GM18951 (cell line): ENCODE data around the gene PHTF2.

ENCODE experiments used
- POLR2A ChIP-seq: IDR thresholded peaks from 4 replicates; pipeline ENCODE4 v1.6.1; 2011; ENCODE audit warnings: mild to moderate bottlenecking; ENCODE audit not compliant: insufficient read length, insufficient read depth; ENCODE audit errors: extremely low read depth
- in situ Hi-C: fragments of 300-500 bp; cut with MboI; formaldehyde crosslinking; loops from one replicate; pipeline ENCODE4 v1.12.0; 2022; ENCODE audit warnings: low sequenced_read_pairs, mixed read lengths, inconsistent platforms; ENCODE audit not compliant: unreplicated experiment

PHTF2 gene

GRCh38 chr7:77885155-77885554, 86.6 kb downstream of the PHTF2 start:
- in situ Hi-C loops: no loop called here
- TF ChIP-seq POLR2A: no peak

- no peak for TF ChIP-seq POLR2A
- in situ Hi-C loops: no loop called here
Observed at GRCh38 chr7:77887567-77887966, 89.0 kb downstream of the PHTF2 start.

GRCh38 chr7:77888998-77889397, 90.4 kb downstream of the PHTF2 start:
- TF ChIP-seq POLR2A: no peak
- in situ Hi-C loops: no loop called here

GRCh38 chr7:77893813-77894212, 95.2 kb downstream of the PHTF2 start:
- in situ Hi-C loops: no loop called here
- no peak for TF ChIP-seq POLR2A

GRCh38 chr7:77894574-77895091, 96.1 kb downstream of the PHTF2 start:
- no peak for TF ChIP-seq POLR2A
- in situ Hi-C loops: no loop called here

- no peak for TF ChIP-seq POLR2A
- in situ Hi-C loops: no loop called here
Observed at GRCh38 chr7:77895905-77896304, 97.3 kb downstream of the PHTF2 start.

DNA sequence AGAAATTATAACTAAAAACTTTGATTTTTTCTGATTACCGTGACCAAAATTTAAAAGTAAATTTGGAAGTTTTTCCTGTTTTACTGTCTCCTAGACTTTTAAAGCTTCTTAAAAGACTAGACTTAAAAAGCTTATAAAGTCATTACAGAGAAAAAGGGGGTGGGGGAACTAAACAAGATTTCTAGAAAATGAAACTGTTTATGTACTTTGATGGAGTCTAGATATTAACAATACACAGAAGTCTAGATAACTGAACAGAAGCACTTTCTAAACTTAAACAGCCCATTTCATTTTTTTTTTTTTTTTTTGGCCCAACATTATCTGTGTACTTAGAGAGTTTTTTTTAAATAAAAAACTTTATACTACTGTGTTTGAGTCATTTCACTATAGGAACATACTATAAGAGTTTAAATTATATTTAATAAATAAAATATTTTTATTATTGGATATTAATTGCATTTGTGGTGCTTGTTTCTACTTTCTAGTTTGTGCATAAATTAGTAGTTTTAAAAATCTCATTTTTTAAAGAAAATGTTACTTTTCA, 98.5 kb downstream of the PHTF2 start:
- in situ Hi-C loops: no loop called here
- TF ChIP-seq POLR2A: no peak

DNA sequence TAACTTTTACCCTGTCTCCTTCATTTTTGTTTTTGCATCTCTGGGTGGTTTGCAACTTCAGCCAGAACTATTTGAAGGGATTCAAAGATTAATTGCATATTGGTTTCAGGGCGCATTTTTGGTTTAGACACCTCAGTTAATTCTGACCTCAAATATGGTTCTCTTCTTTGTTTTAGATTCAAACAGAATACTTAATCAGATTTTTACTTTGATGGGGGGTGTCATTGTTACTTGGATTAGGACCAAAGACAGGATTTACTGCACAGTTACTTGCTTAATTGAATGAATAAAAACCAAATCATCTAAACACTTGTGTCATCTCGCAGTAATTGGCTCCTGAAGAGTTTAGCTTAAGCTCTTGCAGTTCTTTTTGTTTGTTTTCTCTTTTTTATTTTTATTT, 100.9 kb downstream of the PHTF2 start:
- in situ Hi-C loops: no loop called here
- TF ChIP-seq POLR2A: no peak

DNA sequence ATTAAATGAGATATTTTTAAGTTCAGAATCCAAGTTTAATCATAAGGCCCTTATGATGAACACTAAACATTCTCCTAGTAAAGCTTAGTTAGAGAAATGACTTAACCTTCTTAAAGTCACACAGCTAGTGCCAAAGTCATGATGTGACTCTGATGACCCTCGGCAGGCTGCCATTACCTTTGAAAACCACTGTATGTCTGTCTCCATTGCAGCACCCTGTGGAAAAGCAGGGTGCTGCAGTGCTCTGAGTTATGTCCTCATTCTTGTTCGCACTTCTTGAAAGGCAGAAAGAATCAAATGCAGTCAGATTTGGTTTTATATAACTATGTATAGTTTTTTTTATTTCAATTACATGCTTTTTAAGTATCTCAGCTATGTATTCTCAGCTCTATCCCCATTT, 105.0 kb downstream of the PHTF2 start:
- in situ Hi-C loops: no loop called here
- TF ChIP-seq POLR2A: no peak

GRCh38 chr7:77904252-77904651, 105.7 kb downstream of the PHTF2 start:
- no peak for TF ChIP-seq POLR2A
- in situ Hi-C loops: no loop called here

DNA sequence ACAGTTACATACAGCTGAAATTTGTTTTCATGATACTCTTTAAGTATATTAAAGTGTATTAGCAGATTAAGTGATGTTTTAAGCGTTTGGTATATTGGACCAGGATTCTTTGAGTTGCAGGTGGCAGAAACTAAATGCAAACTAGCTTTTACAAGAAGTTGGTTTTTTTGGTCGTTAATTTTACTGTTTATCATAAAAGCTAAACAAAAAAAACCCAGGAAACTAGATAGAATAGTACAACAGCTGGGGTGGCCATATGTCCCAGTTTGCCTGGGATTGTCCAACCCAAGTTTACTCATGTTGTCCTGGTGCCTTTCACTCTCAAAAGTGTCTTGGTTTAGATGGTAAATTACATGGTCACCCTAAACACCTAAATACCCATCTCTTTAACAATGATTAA, 108.7 kb downstream of the PHTF2 start:
- in situ Hi-C loops: no loop called here
- no peak for TF ChIP-seq POLR2A

DNA sequence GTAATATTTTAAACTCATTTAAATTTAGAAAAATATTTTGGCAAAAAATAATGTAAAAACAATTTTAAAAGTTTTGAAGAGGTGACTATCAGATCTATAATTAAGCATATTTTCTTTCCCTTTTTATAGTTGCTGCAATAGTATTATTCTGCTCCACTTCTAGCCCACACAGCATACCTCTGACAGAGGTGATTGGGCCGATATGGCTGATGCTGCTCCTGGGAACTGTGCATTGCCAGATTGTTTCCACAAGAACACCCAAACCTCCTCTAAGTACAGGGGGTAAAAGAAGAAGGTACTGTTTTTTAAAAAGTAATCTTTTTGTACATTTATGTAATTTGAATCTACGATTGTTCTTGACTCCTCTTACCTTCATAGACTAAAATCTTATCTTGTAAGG, 110.1 kb downstream of the PHTF2 start:
- in situ Hi-C loops: no loop called here

DNA sequence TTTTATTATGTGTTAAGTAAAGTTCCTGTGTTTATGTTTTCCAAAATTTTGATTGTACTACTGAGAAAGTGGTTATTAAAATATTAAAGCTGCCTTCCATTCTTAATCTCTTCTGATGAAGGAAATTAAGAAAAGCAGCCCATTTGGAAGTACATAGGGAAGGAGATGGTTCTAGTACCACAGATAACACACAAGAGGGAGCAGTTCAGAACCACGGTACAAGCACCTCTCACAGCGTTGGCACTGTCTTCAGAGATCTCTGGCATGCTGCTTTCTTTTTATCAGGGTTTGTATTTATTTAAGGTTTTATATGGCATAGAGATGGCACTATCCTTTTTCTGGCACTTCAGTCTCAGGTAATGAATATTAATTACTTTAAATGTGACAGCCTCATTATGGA, 111.6 kb downstream of the PHTF2 start:
- in situ Hi-C loops: no loop called here
- TF ChIP-seq POLR2A: no peak

More for the DNA sequence above, 110.1 kb downstream of the PHTF2 start:
- no peak for TF ChIP-seq POLR2A

- in situ Hi-C loops: no loop called here
- TF ChIP-seq POLR2A: no peak
Observed at GRCh38 chr7:77912293-77912692, 113.7 kb downstream of the PHTF2 start.

DNA sequence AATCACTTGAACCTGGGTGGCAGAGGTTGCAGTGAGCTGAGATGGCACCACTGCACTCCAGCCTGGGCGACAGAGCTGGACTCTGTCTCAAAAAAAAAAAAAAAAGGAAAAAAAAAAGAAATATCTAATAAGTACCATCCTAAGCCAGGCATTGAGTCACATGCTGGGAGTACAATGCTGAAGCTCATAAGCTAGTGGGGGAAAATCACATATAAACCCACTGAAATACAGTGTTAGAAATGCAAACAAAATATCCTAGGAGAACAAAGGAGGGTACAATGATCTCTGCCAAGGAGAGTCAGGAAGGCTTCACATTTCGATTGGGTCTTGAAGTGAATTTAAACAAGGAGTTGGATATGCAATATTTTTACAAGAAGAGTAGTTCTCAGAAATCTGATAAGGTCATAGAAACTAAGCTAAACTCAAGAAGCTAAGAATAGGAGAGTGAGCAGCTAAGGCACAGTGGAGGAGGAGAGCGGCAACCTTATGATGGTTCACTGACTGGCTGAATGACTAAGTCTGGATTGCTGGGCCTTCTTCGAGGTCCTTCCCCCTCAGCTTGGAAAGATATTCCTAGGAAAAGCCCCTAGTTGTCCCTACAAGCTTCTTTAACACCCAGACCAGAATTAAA, 115.5 kb downstream of the PHTF2 start:
- no peak for TF ChIP-seq POLR2A
- in situ Hi-C loops: no loop called here
